Gastroesophageal sphincter (tissue), 4 donors: Measurements from ENCODE around the gene LRRFIP2. TPM values are rescaled to one million over a fixed set of nuclear protein-coding genes. Genes with fewer than 3 reads are reported as not detected.
A peak's percentile ranks its signal among the peaks of the same experiment; 100 is the strongest.

Experiments
- ATAC-seq: fragments of 150-250 bp; one replicate; pipeline ENCODE4 v1.9.1; 2016; ENCODE audit warnings: mild to moderate bottlenecking, moderate library complexity
- H3K27ac ChIP-seq, 4 donors: fragments of 200-600 bp; sonication (generic) in 3 of 4; 1 replicate in 3 of 4; 2 replicates in 1 of 4; pipeline ENCODE4 v1.5.1; 2016 to 2019
- H3K27me3 ChIP-seq: fragments of 200-600 bp; sonication (generic); one replicate; pipeline ENCODE4 v1.5.1; 2019
- H3K36me3 ChIP-seq, 2 donors: fragments of 200-600 bp; sonication (generic); one replicate each; pipeline ENCODE4 v1.5.1; 2019; ENCODE audit warnings: control low read depth in 1 of 2
- H3K4me1 ChIP-seq, 3 donors: fragments of 200-600 bp; sonication (generic); 1 replicate in 2 of 3; 2 replicates in 1 of 3; pipeline ENCODE4 v1.5.1; 2016 to 2019; ENCODE audit warnings: control low read depth in 2 of 3
- H3K4me3 ChIP-seq, 2 donors: fragments of 200-600 bp; sonication (generic); one replicate each; pipeline ENCODE4 v1.5.1; 2019; ENCODE audit warnings: mild to moderate bottlenecking in 1 of 2, moderate library complexity in 1 of 2
- H3K9me3 ChIP-seq, 3 donors: fragments of 200-600 bp; sonication (generic); one replicate each; pipeline ENCODE4 v1.5.1; 2017 to 2019; ENCODE audit warnings: control low read depth in 2 of 3
- EP300 ChIP-seq: sonication (generic); formaldehyde crosslinking; IDR thresholded peaks from one replicate; pipeline ENCODE4 v1.6.1; 2017; ENCODE audit warnings: antibody characterized with exemption, mild to moderate bottlenecking
- POLR2A ChIP-seq, 2 donors: fragments of 450-650 bp; IDR thresholded peaks; one replicate each; pipeline ENCODE4 v1.6.1; 2017; ENCODE audit warnings: antibody characterized with exemption in 2 of 2, mild to moderate bottlenecking in 2 of 2, moderate library complexity in 1 of 2
- POLR2AphosphoS5 ChIP-seq: sonication (generic); formaldehyde crosslinking; IDR thresholded peaks from one replicate; pipeline ENCODE4 v1.6.1; 2017; ENCODE audit warnings: antibody characterized with exemption
- WGBS, 2 donors: methylation state at CpG; one replicate each; pipeline ENCODE4 v1.1.5; 2018; ENCODE audit warnings: low coverage in 1 of 2; 5-methylcytosine and 5-hydroxymethylcytosine counted together
- total RNA-seq, 4 donors: library from RNA; depleted of rRNA; stranded (reverse); fragments of >200 nt; gene quantifications; one replicate each; pipeline ENCODE4 v1.1.0, GENCODE V29; 2016
- TF ChIP-seq, protein P1 (sequence below), 4 experiments: fragments of 200-600 bp in 2 of 4; fragments of 450-650 bp in 2 of 4; sonication (generic) in 1 of 4; IDR thresholded peaks; one replicate each; pipeline ENCODE4 v1.5.1; 2017 to 2019; ENCODE audit warnings: antibody characterized with exemption in 4 of 4, mild to moderate bottlenecking in 2 of 4, moderate library complexity in 2 of 4

The LRRFIP2 gene
- total RNA-seq, 4 donors from 2014 or later, result 79.4 to 123 (median 88.4) TPM

DNA sequence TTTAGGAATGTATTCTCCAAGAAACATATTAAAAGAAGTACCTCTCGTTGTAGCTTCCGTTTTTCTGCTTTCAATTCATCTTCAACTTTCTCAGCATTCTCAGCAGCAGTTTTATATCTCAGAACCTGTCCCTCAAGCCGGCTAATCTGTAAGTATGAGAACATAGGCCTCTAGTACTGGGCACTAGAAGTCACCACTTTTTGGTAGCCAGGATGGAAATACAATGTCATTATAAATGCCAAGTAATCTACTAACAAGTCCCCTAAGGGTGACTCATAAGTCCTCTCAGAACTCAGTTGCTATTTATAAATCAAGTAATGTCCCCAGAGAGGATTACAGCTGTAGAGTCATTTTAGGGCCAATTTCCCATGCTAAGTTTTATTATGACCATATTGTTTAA lies 120.0 kb downstream of the LRRFIP2 start:
- TF ChIP-seq POLR2A (IDR thresholded peaks at IDR 0.05), result no peak
- TF ChIP-seq POLR2AphosphoS5, result peak; percentile 68
- Histone ChIP-seq H3K4me1 (peaks cover 2 to 55% (median 9%) of the 10 kb centered on the region in 3 donors), H3K9me3 (no peaks in the 10 kb centered on the region), H3K27me3 (no peaks in the 10 kb centered on the region), H3K36me3 (peaks cover 4 to 85% of the 10 kb centered on the region in 2 donors), H3K27ac (peak overlapping the region; percentile 58 to 72 (median 69)), H3K4me3 (no peak overlapping the region)
- peak; percentile 84 for ATAC-seq
- 21 to 36% methylated on average over 3 of the region's 3 CpGs for WGBS, 2 donors

DNA sequence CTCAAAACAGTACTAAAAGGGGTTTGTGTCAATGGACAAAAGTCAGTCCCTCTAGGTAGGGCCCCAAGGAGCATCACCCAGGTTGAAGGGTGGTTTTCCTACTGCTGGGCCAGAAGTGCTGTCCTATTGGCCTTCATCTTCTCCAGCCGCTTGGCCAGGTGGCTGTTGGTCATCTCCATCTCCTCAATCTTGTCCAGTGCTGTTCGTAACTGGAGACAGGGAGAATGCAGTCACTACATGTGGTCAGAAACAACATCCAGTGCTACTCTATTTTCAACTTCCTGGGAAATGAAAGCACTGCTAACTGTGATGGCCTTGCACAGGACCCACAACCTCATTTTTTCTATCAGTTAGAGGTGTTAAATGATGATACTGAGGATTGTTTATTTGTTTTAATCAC lies 120.6 kb downstream of the LRRFIP2 start:
- Histone ChIP-seq H3K27ac (peak overlapping the region; percentile 58 to 72 (median 69)), H3K4me1 (peaks cover 2 to 55% (median 9%) of the 10 kb centered on the region in 3 donors), H3K27me3 (no peaks in the 10 kb centered on the region), H3K4me3 (no peak overlapping the region), H3K9me3 (no peaks in the 10 kb centered on the region), H3K36me3 (peaks cover 4 to 85% of the 10 kb centered on the region in 2 donors)
- 84% methylated on average over 2 of the region's 2 CpGs; no CpG with 5 or more reads in 1 of the 2 donors for whole genome bisulfite sequencing, 2 donors
- no peak for ATAC-seq
- TF ChIP-seq POLR2AphosphoS5 (no peak), POLR2A (IDR thresholded peaks at IDR 0.05) (no peak), EP300 (no peak)
- TF ChIP-seq, protein P1, sequence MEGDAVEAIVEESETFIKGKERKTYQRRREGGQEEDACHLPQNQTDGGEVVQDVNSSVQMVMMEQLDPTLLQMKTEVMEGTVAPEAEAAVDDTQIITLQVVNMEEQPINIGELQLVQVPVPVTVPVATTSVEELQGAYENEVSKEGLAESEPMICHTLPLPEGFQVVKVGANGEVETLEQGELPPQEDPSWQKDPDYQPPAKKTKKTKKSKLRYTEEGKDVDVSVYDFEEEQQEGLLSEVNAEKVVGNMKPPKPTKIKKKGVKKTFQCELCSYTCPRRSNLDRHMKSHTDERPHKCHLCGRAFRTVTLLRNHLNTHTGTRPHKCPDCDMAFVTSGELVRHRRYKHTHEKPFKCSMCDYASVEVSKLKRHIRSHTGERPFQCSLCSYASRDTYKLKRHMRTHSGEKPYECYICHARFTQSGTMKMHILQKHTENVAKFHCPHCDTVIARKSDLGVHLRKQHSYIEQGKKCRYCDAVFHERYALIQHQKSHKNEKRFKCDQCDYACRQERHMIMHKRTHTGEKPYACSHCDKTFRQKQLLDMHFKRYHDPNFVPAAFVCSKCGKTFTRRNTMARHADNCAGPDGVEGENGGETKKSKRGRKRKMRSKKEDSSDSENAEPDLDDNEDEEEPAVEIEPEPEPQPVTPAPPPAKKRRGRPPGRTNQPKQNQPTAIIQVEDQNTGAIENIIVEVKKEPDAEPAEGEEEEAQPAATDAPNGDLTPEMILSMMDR (IDR thresholded peaks at IDR 0.05), result no peak

DNA sequence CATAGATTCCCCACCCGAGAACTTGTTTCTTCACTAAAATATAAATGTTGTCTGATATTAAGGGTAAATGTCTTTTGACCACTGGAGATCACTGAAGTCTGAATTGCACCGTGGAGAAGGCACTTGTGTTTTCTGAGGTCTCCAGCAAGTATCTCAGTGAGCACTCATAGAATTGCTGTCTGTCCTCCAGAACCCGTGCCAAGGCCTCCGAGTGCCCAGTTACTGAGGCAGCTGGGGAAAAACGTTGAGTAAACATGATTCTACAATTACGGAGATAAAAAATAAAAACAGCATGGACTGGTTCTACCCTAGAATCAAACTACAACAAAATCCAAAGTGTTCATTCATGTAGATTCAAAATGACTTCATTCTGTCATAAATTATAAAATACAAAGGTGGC lies 121.0 kb downstream of the LRRFIP2 start:
- 65 to 75% methylated on average over 4 of the region's 6 CpGs for WGBS, 2 donors
- TF ChIP-seq POLR2A (IDR thresholded peaks at IDR 0.05) (no peak), EP300 (no peak), POLR2AphosphoS5 (no peak)
- TF ChIP-seq, protein P1 (IDR thresholded peaks at IDR 0.05), result no peak
- peaks cover 4 to 85% of the 10 kb centered on the region in 2 donors for H3K36me3 ChIP-seq
- no peak for ATAC-seq
- no peaks in the 10 kb centered on the region for H3K9me3 ChIP-seq
- H3K27me3 ChIP-seq, result no peaks in the 10 kb centered on the region
- H3K27ac ChIP-seq, result peak overlapping the region; percentile 58 to 72 (median 69)
- H3K4me3 ChIP-seq, result no peak overlapping the region
- peaks cover 2 to 55% (median 9%) of the 10 kb centered on the region in 3 donors for H3K4me1 ChIP-seq

DNA sequence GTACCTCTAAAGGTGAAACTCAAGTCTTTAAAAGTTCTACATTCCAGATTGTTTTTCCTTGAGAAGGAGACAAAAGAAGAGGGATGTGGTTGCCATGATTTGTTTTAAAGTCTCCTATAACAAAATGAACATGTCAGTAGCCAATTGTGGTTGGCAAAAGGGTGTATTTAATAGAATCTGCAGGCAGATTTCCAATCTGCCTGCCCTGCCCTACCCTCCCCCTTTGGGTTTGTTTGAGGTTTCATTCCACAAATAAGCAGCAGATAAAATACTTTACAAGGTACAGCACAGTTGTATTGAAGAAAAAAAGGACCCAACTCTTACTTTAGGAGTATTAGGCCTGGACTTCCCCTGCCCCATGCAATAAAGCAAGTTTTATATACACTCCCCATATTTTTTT lies 121.5 kb downstream of the LRRFIP2 start:
- no peaks in the 10 kb centered on the region for H3K9me3 ChIP-seq
- H3K4me3 ChIP-seq, result no peak overlapping the region
- peaks cover 2 to 55% (median 9%) of the 10 kb centered on the region in 3 donors for H3K4me1 ChIP-seq
- H3K27ac ChIP-seq, result peak overlapping the region in 2 of 4 donors; percentile 67 to 71
- peaks cover 4 to 85% of the 10 kb centered on the region in 2 donors for H3K36me3 ChIP-seq
- TF ChIP-seq POLR2A (IDR thresholded peaks at IDR 0.05) (no peak), EP300 (no peak), POLR2AphosphoS5 (no peak)
- TF ChIP-seq, protein P1 (IDR thresholded peaks at IDR 0.05), result no peak
- no peak for ATAC-seq
- no peaks in the 10 kb centered on the region for H3K27me3 ChIP-seq

DNA sequence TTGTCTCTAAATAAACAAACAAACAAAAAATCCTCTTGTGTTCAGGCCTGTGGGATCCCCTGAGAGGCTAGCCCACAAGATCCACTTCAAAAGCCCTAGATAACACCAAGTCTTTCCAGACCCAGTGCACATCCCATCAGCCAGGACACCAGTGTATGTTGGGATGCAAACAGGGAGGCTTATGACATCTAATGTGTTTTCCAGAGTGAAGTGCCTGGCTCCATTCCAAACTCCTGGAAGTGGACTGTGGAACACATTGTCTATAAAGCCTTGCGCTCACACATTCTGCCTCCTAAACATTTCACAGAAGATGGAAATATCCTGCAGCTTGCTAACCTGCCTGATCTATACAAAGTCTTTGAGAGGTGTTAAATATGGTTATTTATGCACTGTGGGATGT lies 124.1 kb downstream of the LRRFIP2 start:
- no peak for ATAC-seq
- peaks cover 4 to 88% of the 10 kb centered on the region in 2 donors for H3K36me3 ChIP-seq
- H3K4me1 ChIP-seq, result peaks cover 2 to 38% (median 9%) of the 10 kb centered on the region in 3 donors
- TF ChIP-seq POLR2A (IDR thresholded peaks at IDR 0.05), result no peak
- TF ChIP-seq, protein P1 (IDR thresholded peaks at IDR 0.05), result no peak
- no peak for TF ChIP-seq EP300
- TF ChIP-seq POLR2AphosphoS5, result no peak
- no peak overlapping the region for H3K4me3 ChIP-seq
- H3K27me3 ChIP-seq, result no peaks in the 10 kb centered on the region
- no peaks in the 10 kb centered on the region for H3K9me3 ChIP-seq
- WGBS, 2 donors, result 71 to 100% methylated on average over 1 of the region's 1 CpG
- no peak overlapping the region for H3K27ac ChIP-seq
